Esophagus (tissue), 2 donors: ENCODE results near the gene NFIX. TPM values are rescaled to one million over a fixed set of nuclear protein-coding genes. Genes with fewer than 3 reads are reported as not detected.

Experiments used
- H3K27ac ChIP-seq, 2 donors: one replicate each; pipeline ENCODE4 v1.5.1; 2013; ENCODE audit warnings: low read depth in 2 of 2, mild to moderate bottlenecking in 2 of 2, inconsistent platforms in 1 of 2, low read length in 1 of 2, moderate library complexity in 1 of 2
- H3K27me3 ChIP-seq, 2 donors: one replicate each; pipeline ENCODE4 v1.6.1; 2013; ENCODE audit warnings: low read length in 2 of 2, control low read depth in 1 of 2, mild to moderate bottlenecking in 1 of 2; ENCODE audit not compliant: insufficient read depth in 2 of 2, control insufficient read depth in 1 of 2
- H3K36me3 ChIP-seq, 2 donors: one replicate each; pipeline ENCODE4 v1.6.1; 2013; ENCODE audit warnings: low read length in 1 of 2; ENCODE audit not compliant: control insufficient read depth in 2 of 2, insufficient read depth in 2 of 2
- H3K4me1 ChIP-seq, 2 donors: one replicate each; pipeline ENCODE4 v1.6.1; 2013; ENCODE audit warnings: low read length in 1 of 2; ENCODE audit not compliant: control insufficient read depth in 2 of 2, insufficient read depth in 2 of 2
- H3K4me3 ChIP-seq, 2 donors: one replicate each; pipeline ENCODE4 v1.5.1; 2013; ENCODE audit warnings: low read length in 2 of 2, mild to moderate bottlenecking in 2 of 2, low read depth in 1 of 2, moderate library complexity in 1 of 2
- H3K9me3 ChIP-seq, 2 donors: one replicate each; pipeline ENCODE4 v1.6.1; 2013; ENCODE audit warnings: mild to moderate bottlenecking in 2 of 2, low read depth in 1 of 2, low read length in 1 of 2, moderate library complexity in 1 of 2; ENCODE audit not compliant: control insufficient read depth in 2 of 2, insufficient read depth in 1 of 2
- WGBS, 2 donors: extraction: QIAGEN DNeasy Blood & Tissue Kit; methylation state at CpG; one replicate each; pipeline ENCODE4 v1.1.7; 2013; 5-methylcytosine and 5-hydroxymethylcytosine counted together
- polyA plus RNA-seq, 2 donors: library from polyadenylated mRNA; stranded (reverse); fragments of 200-250 nt; gene quantifications; one replicate each; pipeline ENCODE4 v1.2.3, GENCODE V29; 2013
- donor health status: healthy with polysubstance abuse.
- donor health status: Bipolar disorder and iron deficiency.

NFIX gene
- polyA plus RNA-seq, 2 donors: 26.9 to 38.5 TPM

DNA sequence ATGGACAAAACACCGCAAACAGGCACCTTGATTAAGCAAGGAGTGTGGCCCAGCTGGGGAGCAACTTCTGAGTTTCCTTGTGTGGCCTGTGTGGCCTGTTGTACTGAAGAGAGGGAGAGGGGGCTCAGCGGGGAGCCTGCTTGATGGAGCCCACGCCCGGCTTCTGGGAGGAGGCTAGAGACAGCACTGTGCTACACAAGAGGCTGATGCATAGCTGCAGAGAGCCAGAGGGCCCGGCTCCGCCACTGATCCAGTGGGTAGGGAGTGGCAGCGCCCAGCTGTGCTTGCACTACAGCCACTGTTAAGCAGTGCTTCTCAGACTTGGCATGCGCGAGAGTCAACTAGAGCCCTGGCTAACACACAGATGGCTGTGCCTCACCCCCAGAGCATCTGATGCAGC, 88.4 kb downstream of the NFIX start:
- Histone ChIP-seq H3K27me3 (no peaks in the 10 kb centered on the region), H3K36me3 (peaks cover 4 to 46% of the 10 kb centered on the region in 2 donors)

GRCh38 chr19:13085666-13086065, 90.4 kb downstream of the NFIX start:
- Histone ChIP-seq H3K4me1 (peaks cover 0 to 2% of the 10 kb centered on the region in 2 donors), H3K9me3 (no peaks in the 10 kb centered on the region), H3K27me3 (no peaks in the 10 kb centered on the region), H3K27ac (no peak overlapping the region), H3K4me3 (no peak overlapping the region), H3K36me3 (peaks cover 4 to 40% of the 10 kb centered on the region in 2 donors)
- WGBS, 2 donors: 41 to 48% methylated on average over 7 of the region's 7 CpGs

More for the DNA sequence above, 88.4 kb downstream of the NFIX start:
- 87 to 90% methylated on average over 9 of the region's 9 CpGs for WGBS, 2 donors
- no peaks in the 10 kb centered on the region for H3K9me3 ChIP-seq
- H3K4me3 ChIP-seq: no peak overlapping the region
- no peak overlapping the region for H3K27ac ChIP-seq
- peaks cover 3 to 14% of the 10 kb centered on the region in 2 donors for H3K4me1 ChIP-seq

GRCh38 chr19:13086341-13086740, 91.1 kb downstream of the NFIX start:
- Histone ChIP-seq H3K4me3 (no peak overlapping the region), H3K4me1 (peaks cover 0 to 2% of the 10 kb centered on the region in 2 donors), H3K9me3 (no peaks in the 10 kb centered on the region), H3K27ac (peak overlapping the region in 1 of 2 donors; percentile 1), H3K27me3 (no peaks in the 10 kb centered on the region), H3K36me3 (peaks cover 4 to 40% of the 10 kb centered on the region in 2 donors)
- 74 to 83% methylated on average over 2 of the region's 2 CpGs for WGBS, 2 donors

GRCh38 chr19:13087295-13087694, 92.0 kb downstream of the NFIX start:
- H3K9me3 ChIP-seq: no peaks in the 10 kb centered on the region
- no peaks in the 10 kb centered on the region for H3K27me3 ChIP-seq
- peaks cover 0 to 36% of the 10 kb centered on the region in 2 donors for H3K36me3 ChIP-seq
- H3K27ac ChIP-seq: no peak overlapping the region
- H3K4me3 ChIP-seq: no peak overlapping the region
- 80 to 88% methylated on average over 12 of the region's 12 CpGs for WGBS, 2 donors
- H3K4me1 ChIP-seq: no peaks in the 10 kb centered on the region

DNA sequence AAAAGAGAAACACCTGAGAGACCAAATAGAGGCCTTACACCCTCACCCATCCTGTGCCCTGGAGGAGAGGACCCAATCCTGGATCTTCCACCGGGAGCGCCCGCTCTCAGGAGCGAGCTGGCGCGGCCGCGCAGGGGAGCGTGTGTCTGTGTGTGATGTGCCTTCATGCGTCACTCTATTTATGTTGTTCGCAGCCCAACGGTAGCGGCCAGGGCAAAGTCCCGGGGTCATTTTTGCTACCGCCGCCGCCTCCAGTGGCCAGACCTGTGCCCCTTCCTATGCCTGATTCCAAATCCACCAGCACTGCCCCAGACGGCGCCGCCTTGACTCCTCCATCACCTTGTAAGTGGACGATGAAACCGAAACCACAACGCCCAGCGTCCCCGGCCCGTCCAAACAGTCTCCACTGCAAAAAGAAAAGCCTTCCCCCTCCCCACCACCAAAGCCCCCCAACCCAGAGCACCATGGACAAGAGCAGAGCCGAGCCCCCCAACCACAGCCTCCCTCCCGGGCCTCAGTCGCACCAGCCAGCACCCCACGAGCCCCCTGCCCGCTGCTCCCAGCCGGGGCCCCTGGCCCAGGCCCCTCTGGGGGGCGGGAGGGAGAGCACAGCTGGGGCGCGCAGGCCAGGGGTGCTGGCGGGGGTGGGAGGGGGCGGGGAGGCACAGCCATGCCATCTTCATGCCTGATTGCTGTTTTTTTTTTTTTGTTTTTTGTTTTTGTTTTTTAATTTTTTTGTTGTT, 92.7 kb downstream of the NFIX start:
- no peak overlapping the region for H3K4me3 ChIP-seq
- no peaks in the 10 kb centered on the region for H3K9me3 ChIP-seq
- 86 to 92% methylated on average over 37 of the region's 37 CpGs for WGBS, 2 donors
- H3K27ac ChIP-seq: no peak overlapping the region
- H3K36me3 ChIP-seq: peaks cover 0 to 36% of the 10 kb centered on the region in 2 donors
- no peaks in the 10 kb centered on the region for H3K4me1 ChIP-seq
- no peaks in the 10 kb centered on the region for H3K27me3 ChIP-seq

DNA sequence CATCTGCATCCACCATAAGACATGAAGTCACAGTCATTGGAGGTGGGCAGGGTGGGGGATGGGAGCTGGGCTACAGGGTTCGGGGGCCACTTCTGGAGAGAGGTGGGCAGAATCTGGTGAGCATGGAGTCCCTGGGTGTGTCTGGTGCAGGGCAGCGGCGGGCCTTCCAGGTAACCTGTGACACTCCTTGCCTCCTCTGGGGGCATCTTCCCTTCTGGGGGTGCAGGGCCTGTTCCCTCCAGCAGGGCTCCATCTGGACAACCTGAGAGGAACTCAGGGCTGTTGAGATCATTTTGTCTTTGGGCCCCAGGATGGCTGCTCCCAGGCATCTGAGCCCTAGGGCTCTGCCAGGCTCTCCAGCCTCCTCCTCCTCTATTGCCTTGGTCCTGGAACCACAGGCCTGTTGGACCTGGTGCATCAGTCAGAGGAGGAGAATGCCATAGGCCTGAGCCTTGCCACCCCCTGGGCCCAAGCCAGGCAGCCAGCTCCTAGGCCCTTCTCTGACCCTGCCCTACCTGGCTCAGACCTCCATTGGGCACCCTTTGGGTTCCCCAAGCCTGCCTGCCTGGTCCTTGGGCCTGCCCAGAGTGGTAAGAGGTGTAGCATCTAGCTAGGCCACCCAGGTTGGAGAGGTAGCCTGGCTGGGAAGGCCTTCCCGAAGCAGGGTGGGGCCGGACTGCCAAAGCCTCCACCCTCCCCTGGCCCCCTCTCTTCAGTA, 94.0 kb downstream of the NFIX start:
- Histone ChIP-seq H3K9me3 (no peaks in the 10 kb centered on the region), H3K4me3 (no peak overlapping the region), H3K27me3 (no peaks in the 10 kb centered on the region), H3K27ac (peak overlapping the region in 1 of 2 donors; percentile 20), H3K36me3 (peaks cover 0 to 33% of the 10 kb centered on the region in 2 donors), H3K4me1 (no peaks in the 10 kb centered on the region)
- 75 to 81% methylated on average over 5 of the region's 5 CpGs for WGBS, 2 donors

DNA sequence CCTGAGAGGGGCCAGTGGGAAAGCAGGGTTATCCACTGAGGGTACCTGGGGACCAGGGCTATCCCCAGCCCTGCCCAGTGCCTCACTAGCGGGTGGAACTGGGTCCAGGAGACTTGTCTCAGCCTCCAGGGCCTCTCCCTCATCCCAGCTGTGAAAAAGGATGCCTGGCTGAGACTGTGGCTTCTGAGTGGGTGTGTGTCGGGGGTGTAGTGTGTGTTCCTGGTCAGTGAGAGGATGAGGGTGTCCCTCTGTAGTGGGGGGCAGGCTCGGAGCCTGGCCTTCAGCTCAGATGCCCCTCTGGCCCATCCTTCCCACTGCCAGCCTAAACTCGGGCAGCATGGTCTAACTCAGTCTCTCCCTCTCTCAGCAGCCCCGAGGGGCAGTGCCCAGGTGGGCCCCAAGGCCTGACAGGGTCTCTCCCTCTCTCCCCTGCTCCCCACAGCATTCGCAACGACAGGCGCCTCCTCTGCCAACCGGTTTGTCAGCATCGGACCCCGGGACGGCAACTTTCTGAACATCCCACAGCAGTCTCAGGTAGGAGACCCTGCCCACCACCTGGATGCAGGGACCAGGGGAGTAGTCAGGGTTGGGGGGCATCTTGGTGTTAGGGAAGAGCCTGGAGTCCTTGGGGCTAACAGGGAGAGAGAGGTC, 94.7 kb downstream of the NFIX start:
- Histone ChIP-seq H3K9me3 (no peaks in the 10 kb centered on the region), H3K4me3 (no peak overlapping the region), H3K27me3 (no peaks in the 10 kb centered on the region), H3K36me3 (peaks cover 0 to 33% of the 10 kb centered on the region in 2 donors), H3K27ac (peak overlapping the region in 1 of 2 donors; percentile 20), H3K4me1 (no peaks in the 10 kb centered on the region)
- 68 to 81% methylated on average over 12 of the region's 12 CpGs for WGBS, 2 donors

GRCh38 chr19:13090511-13091231, 95.4 kb downstream of the NFIX start:
- H3K4me3 ChIP-seq: no peak overlapping the region
- peak overlapping the region; percentile 24 to 26 for H3K27ac ChIP-seq
- WGBS, 2 donors: 67 to 75% methylated on average over 8 to 10 of the region's 10 CpGs
- peaks cover 0 to 29% of the 10 kb centered on the region in 2 donors for H3K36me3 ChIP-seq
- no peaks in the 10 kb centered on the region for H3K4me1 ChIP-seq
- H3K9me3 ChIP-seq: no peaks in the 10 kb centered on the region
- no peaks in the 10 kb centered on the region for H3K27me3 ChIP-seq
